GM18507 (cell line): ENCODE measurements around the gene ZDHHC11.
"Not testable (repeated sequence)": the region's sequence is repeated elsewhere in the genome, so short reads cannot be mapped to it uniquely, and the experiment has no call there.

Experiments
- DNase-seq: peaks from one replicate; pipeline ENCODE4 v3.0.0; 2011; ENCODE audit warnings: low read depth; ENCODE audit not compliant: insufficient read length; ENCODE audit errors: extremely low spot score
- FAIRE-seq: peaks from 2 replicates; lab custom pipeline; 2011; peaks lifted over from hg19 to GRCh38; lab: Jason Lieb, UNC

Gene ZDHHC11

DNA sequence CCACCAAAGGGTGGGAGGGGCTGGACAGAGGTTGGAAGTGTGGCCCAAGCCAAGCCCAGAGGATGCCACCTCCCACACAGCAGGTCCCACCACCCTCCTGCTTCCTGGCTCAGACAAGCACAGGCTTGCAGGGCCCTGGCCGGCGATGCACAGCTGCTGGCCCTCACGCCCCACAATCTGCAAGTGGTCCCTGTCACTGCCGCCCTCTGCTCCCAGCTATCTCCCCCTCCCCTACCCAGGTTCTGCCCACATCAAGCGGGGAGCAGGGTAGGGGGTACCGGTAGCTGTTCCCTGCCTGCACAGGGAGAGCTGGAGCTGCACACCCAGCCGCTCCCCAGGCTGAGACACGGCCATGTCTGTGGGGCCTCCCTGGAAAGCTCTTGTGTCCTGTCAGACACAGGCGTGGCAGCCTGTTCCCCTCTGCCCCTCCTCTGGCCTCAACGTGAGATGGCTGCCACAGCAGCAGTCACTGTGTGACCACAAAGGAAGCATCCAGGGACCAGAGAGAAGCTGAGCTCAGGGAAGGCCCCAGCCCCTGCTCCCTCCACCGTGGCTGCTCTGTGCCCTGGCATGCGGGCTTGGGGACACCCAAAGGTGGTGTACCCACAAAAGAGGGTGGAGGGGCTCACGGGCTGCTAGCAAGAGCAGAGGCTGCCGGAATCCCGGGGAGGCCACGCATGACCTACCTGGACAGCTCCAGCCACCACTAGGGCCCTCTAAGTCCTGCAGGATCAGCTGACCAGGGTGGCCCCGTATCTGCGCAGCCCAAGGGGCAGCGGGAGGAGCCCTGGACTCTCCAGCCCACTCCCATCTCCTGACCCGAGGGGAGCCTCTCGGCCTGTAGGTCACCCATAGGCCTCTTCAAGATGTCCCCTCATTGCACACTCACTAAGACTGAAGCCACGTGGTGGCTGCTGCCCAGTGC, 10.9 kb upstream of the ZDHHC11 start:
- FAIRE-seq = no peak

DNA sequence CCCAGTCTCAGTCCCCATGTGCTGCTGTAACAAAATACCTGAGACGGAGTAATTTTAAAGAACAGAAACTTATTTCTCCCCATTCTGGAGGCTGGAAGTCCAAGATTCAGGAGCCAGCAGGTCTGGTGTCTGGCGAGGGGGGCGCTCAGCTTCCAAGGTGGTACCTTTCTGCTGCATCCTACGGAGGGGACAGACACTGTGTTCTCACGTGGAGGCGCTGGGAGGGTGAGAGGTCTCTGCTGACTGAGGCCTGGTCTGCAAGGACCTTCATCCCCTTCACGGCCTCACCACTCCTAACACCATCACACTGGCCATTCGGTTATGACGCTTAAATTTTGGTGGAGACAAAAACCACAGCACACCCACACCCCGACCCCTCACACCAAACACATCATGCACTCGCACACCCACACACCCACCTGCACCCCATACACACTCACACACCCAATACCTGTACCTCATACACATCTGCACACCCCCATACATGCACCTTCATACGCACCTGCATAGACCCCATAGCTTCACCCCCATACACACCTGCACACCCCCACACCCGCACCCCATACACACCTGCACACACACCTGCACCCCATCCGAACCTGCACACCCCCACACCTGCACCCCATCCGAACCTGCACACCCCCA, 9.8 kb upstream of the ZDHHC11 start:
- DNase-seq = no peak
- FAIRE-seq = no peak

More for the DNA sequence above, 10.9 kb upstream of the ZDHHC11 start:
- DNase-seq = no peak

DNA sequence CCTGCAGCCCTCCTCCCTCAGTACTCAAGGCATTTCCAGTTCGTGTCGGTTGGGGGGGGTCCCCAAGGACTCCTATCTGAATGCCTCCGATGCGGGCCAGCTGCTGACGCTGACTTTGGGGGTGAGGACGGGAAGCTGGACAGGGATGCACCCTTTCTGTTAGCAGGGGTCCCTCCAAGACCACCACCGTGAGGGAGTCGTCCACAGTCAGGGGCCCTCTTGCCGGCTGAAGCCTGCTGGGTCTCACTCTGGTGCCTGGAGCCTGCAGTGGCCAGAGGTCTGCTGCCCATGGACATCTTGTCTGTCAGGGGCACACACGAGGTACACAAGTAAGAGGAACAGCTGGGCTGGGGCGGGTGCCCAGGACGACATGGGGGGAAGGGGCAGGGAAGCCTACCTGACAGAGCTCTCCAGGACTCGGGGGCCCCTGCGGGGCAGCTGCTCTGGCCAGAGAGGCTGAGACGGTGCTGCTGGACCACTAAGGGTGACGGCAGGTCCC, 9.1 kb upstream of the ZDHHC11 start:
- DNase-seq (no peak), FAIRE-seq (no peak)

DNA sequence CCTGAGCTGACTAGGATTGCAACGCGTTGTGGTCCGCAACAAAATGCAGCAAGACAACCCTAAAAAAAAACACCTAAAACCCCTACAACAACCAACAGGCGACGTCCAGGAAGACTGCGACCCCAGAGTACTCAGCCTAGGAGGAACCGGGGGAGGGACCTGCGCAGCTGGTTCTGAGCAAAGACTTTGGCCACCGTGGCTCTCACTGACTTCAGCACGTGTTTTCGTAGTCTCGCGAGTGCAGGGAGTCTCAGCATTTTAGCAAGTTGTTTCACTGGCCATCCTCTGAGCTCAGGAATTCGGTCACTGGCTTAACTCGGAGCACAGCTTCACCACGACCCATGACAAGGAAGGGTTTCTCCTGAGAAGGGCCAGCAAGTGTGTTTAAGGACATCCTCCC, 8.6 kb upstream of the ZDHHC11 start:
- no peak for FAIRE-seq
- no peak for DNase-seq

DNA sequence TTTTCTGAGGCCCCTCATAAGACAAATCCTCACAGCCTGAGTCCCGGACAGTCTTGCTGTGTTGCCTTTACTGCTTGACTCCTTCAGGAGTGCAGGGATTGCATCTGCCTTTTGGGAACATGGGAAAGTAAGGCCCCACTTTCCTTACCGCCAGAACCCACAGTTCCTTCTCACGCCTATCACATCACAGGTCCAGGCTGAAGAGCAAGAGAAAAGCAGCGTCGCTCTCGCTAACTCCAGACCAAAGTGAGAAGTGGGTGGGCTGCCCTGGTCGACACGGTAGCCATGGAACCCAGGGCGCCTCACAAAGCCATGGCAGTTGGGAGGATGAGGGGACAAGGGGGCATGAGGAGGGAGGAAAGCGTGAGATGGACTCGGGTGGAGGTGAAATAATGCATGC, 7.9 kb upstream of the ZDHHC11 start:
- FAIRE-seq = no peak
- no peak for DNase-seq

DNA sequence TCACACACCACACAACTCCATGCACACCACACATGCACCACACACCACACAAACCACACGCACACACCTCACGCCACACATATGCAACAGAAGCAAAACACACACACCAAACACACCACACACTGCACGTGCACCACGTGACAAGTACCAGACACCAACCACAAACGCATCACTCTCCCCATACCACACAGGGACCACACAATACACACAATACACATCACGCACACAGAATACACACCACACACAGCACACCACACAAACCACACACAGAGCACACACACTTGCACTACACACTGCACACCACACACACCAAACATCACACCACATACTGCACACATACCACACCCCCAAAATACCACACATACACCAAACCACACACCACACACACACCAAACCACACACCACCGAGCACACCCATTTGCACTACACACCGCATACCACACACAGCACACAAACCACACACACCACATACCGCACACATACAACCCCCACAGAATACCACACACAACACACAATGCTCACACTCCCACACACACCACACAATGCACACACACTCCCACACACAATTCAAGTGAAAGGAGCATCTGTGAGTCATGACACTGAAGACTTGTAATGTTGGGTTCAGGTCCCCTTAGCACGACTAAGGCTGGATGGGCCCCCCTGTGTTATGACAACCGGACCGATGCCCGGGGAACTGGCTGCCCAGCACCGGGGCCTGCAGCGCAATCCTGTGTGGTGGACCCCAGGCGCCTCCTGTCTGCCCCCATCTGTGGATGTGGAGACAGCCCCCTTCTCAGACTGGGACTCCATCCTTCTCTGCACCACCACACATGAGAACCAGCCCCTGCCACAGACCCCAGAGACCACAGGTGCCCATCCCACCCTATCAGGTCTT, 6.0 kb upstream of the ZDHHC11 start:
- DNase-seq = no peak
- FAIRE-seq = no peak

DNA sequence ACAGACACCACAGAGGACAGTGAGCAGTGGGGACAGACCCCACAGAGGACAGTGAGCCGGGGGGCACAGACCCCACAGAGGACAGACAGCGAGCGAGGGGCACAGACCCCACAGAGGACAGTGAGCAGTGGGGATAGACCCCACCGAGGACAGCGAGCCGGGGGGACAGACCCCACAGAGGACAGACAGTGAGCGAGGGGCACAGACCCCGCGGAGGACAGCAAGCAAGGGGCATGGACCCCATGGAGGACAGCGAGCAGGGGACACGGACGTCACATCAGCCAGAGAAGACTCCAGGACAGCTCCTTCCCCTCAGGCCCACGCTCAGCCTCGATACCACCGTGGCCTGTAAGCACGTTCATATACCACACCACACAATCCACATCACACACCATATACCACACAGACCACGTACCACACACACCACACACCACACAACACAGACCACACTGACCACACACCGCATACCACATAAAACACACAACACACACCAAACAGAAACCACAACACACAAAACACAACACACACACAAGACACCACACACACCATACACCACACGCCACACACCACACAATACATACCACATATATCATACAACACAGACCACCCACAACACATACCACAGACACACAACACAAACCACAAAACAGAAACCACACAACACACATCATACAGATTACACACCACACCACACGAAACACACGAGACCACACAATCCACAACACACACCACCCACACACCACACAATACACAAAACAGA, 5.2 kb upstream of the ZDHHC11 start:
- FAIRE-seq (peak; percentile 57), DNase-seq (no peak)

DNA sequence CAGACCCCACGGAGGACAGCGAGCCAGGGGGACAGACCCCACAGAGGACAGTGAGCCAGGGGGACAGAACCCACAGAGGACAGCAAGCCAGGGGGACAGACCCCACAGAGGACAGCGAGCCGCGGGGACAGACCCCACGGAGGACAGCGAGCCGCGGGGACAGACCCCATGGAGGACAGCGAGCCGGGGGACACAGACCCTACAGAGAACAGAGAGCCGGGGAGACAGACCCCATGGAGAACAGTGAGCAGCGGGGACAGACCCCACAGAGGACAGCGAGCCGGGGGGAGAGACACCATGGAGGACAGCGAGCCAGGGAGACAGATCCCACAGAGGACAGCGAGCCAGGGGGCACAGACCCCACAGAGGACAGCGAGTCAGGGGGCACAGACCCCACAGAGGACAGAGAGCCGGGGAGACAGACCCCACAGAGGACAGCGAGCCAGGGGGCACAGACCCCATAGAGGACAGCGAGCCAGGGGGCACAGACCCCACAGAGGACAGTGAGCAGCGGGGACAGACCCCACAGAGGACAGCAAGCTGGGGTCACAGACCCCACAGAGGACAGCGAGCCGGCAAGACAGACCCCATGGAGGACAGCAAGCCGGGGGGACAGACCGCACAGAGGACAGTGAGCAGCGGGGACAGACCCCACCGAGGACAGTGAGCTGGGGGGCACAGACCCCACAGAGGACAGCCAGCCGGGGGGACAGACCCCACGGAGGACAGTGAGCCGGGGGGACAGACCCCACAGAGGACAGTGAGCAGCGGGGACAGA, 4.4 kb upstream of the ZDHHC11 start:
- no peak for DNase-seq
- no peak for FAIRE-seq

DNA sequence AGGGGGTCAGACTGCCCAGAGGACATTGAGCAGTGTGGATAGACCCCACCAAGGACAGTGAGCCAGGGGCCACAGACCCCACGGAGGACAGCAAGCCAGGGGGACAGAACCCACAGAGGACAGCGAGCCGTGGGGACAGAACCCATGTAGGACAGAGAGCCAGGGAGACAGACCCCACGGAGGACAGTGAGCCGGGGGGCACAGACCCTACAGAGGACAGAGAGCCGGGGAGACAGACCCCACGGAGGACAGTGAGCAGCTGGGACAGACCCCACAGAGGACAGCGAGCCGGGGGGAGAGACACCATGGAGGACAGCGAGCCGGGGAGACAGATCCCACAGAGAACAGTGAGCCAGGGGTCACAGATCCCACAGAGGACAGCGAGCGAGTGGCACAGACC, 3.4 kb upstream of the ZDHHC11 start:
- DNase-seq (no peak), FAIRE-seq (no peak)

DNA sequence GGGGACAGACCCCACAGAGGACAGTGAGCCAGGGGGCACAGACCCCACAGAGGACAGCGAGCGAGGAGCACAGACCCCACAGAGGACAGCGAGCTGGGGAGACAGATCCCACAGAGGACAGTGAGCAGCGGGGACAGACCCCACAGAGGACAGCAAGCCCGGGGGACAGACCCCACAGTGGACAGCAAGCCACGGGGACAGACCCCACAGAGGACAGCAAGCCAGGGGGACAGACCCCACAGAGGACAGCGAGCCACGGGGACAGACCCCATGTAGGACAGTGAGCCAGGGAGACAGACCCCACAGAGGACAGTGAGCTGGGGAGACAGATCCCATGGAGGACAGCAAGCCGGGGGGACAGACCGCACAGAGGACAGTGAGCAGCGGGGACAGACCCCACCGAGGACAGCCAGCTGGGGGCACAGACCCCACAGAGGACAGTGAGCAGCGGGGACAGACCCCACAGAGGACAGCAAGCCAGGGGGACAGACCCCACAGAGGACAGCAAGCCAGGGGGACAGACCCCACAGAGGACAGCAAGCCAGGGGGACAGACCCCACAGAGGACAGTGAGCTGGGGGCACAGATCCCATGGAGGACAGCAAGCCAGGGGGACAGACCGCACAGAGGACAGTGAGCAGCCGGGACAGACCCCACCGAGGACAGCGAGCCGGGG, 2.8 kb upstream of the ZDHHC11 start:
- DNase-seq, FAIRE-seq: not testable (repeated sequence)

DNA sequence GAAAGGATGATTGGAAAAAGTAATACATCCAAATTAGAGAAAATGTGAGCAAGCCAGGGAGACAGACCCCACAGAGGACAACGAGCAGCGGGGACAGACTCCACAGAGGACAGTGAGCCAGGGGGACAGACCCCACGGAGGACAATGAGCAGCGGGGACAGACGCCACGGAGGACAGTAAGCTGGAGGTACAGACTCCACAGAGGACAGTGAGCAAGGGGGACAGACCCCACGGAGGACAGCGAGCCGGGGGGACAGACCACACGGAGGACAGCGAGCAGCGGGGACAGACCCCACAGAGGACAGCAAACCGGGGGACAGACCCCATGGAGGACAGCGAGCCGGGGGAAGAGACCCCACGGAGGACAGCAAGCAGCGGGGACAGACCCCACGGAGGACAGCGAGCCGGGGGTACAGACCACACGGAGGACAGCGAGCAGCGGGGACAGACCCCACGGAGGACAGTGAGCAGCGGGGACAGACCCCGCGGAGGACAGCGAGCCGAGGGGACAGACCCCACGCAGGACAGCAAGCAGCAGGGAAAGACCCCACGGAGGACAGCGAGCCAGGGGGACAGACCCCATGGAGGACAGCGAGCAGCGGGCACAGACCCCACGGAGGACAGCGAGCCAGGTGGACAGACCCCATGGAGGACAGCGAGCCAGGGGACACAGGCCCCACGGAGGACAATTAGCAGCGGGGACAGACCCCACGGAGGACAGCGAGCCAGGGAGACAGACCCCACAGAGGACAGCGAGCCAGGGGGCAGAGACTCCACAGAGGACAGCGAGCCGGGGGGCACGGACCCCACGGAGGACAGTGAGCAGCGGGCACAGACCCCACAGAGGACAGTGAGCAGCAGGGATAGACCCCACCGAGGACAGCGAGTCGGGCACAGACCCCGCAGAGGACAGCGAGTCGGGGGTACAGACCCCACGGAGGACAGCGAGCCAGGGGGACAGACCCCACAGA, 1.9 kb upstream of the ZDHHC11 start:
- DNase-seq (no peak), FAIRE-seq (no peak)

DNA sequence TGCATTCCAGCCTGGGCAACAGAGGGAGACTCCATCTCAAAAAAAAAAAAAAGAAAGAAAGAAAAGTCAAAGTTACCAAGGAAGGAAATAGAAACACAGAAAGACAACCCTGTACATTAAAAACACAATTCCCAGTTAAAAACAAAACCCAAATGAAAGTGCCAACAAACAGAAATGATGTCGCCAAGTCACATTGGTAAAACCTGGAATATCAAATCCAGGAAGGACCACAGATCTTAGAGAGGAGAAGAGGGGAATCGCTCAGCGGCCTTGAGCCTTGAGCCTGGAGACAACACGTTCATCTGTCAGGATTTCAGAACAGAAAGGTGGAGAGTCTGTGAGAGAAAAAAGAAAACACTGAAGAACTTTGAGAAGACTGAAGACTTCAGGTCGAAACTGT, 1.2 kb upstream of the ZDHHC11 start:
- no peak for DNase-seq
- no peak for FAIRE-seq

DNA sequence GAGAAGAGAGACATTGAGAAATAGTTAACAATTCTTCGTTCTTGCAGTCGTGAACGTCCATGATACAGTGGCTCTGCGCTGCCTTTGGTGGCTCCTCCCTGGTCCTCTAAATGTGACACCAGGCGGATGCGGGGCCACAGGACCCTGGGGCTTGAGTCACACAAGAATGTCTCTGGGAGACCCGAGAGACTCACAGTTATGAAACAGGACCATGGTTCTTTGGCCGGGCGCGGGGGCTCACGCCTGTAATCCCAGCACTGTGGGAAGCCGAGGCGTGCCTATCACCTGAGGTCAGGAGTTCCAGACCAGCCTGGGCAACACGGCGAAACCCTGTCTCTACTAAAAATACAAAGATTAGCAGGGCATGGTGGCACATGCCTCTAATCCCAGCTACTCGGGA, 767 bp upstream of the ZDHHC11 start:
- FAIRE-seq = no peak
- DNase-seq = no peak

DNA sequence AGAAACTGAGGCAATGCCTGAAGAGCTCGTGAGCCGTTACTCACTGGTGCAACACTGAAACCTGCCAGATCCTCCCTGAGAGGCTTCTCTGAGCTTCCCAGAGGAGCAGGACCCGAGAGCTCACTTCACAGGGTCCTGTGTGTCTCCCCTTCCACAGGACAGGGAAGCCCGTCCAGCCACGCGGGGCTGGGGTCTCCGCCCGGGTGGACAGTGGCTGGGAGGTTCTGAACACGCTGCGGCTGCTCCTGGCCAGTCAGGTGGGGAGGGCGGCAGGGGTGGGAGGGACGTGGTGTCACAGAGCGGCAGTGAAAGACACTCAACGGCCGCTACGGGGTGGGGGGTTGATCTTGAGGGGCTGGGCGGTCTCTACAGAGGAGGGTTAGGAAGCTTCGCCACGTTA, 290 bp upstream of the ZDHHC11 start:
- FAIRE-seq = no peak

DNA sequence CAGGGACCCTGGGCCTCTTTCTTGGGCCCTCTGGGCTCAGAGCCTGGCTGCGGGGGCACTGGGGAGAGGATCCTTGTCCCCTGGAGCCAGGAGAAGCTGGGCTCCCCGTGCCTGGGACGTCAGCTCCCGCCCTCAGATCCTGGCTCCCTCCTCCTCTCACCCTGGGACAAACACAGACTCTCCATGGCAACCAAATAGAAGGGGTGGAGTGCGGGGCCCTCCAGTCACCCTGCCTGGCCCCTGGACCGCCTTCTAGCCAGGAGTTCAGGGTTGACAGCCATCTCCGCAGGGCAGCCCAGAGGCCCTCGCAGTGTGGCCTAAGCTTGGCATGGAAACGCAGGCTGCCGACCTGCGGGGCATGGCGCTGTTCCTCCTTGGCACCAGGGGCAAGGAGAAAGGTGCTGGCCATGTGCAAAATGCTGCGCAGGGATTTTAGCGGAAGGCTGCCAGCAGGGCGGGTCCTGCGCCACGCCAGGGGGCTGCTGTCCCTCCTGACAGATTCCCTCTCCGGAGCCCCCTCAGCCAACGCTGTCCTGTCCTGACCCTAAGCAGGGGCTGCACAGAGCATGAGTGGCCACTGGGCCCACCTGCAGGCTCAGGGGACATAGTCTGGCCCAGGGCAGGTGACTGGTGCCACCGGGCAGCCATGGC, 1.0 kb downstream of the ZDHHC11 start:
- FAIRE-seq (no peak), DNase-seq (no peak)

More for the DNA sequence above, 290 bp upstream of the ZDHHC11 start:
- no peak for DNase-seq

DNA sequence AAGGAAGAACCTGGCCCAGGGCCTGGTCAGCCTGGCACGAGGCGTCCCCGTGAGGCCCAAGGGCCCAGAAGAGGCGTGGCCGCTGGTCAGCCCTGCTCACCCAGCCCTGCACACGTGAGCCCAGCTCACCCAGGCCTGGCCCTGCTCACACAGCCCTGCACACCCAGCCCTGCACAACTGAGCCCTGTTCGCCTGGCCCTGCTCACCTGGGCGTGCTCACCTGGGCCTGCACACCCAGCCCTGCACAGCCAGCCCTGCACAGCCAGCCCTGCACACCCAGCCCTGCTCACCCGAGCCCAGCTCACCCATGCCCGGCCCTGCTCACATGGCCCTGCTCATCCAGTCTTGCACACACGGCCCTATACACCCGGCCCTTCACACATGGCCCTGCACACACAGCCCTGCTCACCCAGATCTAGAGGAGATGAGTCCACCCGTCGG, 2.1 kb downstream of the ZDHHC11 start:
- no peak for FAIRE-seq
- DNase-seq = no peak
